Testis (tissue), 3 donors: ENCODE data around the gene DENND5B. TPM values are rescaled to one million over a fixed set of nuclear protein-coding genes. Genes with fewer than 3 reads are reported as not detected.

Experiments used
- DNase-seq: peaks from one replicate; pipeline ENCODE4 v3.0.0-alpha.2; 2019
- H3K27ac ChIP-seq, 2 donors: fragments of 200-600 bp; sonication (generic); one replicate each; pipeline ENCODE4 v1.5.1; 2019
- H3K27me3 ChIP-seq: fragments of 200-600 bp; sonication (generic); one replicate; pipeline ENCODE4 v1.5.1; 2019
- H3K36me3 ChIP-seq: fragments of 200-600 bp; sonication (generic); one replicate; pipeline ENCODE4 v1.5.1; 2017; ENCODE audit warnings: low read depth; ENCODE audit errors: missing control alignments
- H3K4me1 ChIP-seq: fragments of 200-600 bp; sonication (generic); one replicate; pipeline ENCODE4 v1.5.1; 2019
- H3K4me3 ChIP-seq, 2 donors: fragments of 200-600 bp; sonication (generic); one replicate each; pipeline ENCODE4 v1.5.1; 2017 to 2019
- H3K9me3 ChIP-seq: fragments of 200-600 bp; sonication (generic); one replicate; pipeline ENCODE4 v1.5.1; 2017
- CTCF ChIP-seq, 3 experiments: fragments of 450-650 bp in 2 of 3; fragments of 200-600 bp in 1 of 3; sonication (generic) in 1 of 3; IDR thresholded peaks; one replicate each; pipeline ENCODE4 v1.5.1; 2016 to 2019; ENCODE audit warnings: antibody characterized with exemption in 3 of 3, mild to moderate bottlenecking in 2 of 3, moderate library complexity in 1 of 3
- POLR2A ChIP-seq: fragments of 450-650 bp; IDR thresholded peaks from one replicate; pipeline ENCODE4 v1.6.1; 2017; ENCODE audit warnings: antibody characterized with exemption, mild to moderate bottlenecking, moderate library complexity
- WGBS, 2 donors: methylation state at CpG; one replicate each; pipeline ENCODE4 v1.1.5; 2018; 5-methylcytosine and 5-hydroxymethylcytosine counted together
- intact Hi-C: fragments of 100-400 bp; cut with DNase I; formaldehyde crosslinking; loops from one replicate; pipeline ENCODE4 v1.15.1; 2023; ENCODE audit warnings: low total_unique reads
- polyA plus RNA-seq: library from polyadenylated mRNA; stranded (reverse); fragments of 350-450 nt; fragmentation: Illumina TruSeq; extraction: RNeasy Lipid Tissue Mini Kit (QIAGEN cat#74804); gene quantifications from one replicate; pipeline ENCODE4 v1.2.3, GENCODE V29; 2014; ENCODE audit warnings: low read depth, low replicate concordance; ENCODE audit not compliant: insufficient read depth
- total RNA-seq, 2 donors: library from RNA; depleted of rRNA; stranded (reverse); fragments of >200 nt; gene quantifications; one replicate each; pipeline ENCODE4 v1.2.3, GENCODE V29; 2016

DENND5B gene
- total and polyA plus RNA-seq, 3 donors from 2014 or later, result 34.7 to 62.3 (median 60.4) TPM

- no peak overlapping the region for H3K27ac ChIP-seq
These were observed 14.6 kb upstream of the DENND5B start for GRCh38 chr12:31605531-31605930.

GRCh38 chr12:31603546-31604009, 12.6 kb upstream of the DENND5B start:
- intact Hi-C loops, result no loop called here
- no peak for TF ChIP-seq POLR2A
- TF ChIP-seq CTCF (IDR thresholded peaks at IDR 0.05), result no peak
- Histone ChIP-seq H3K36me3 (no peaks in the 10 kb centered on the region), H3K27me3 (no peaks in the 10 kb centered on the region), H3K27ac (no peak overlapping the region), H3K4me3 (no peak overlapping the region), H3K4me1 (no peaks in the 10 kb centered on the region), H3K9me3 (no peaks in the 10 kb centered on the region)
- WGBS, 2 donors, result 65 to 68% methylated on average over 3 of the region's 3 CpGs
- no peak for DNase-seq

More at GRCh38 chr12:31605531-31605930, 14.6 kb upstream of the DENND5B start:
- H3K27me3 ChIP-seq, result no peaks in the 10 kb centered on the region
- intact Hi-C loops, result no loop called here
- no peaks in the 10 kb centered on the region for H3K36me3 ChIP-seq
- WGBS, 2 donors, result 47 to 57% methylated on average over 2 of the region's 2 CpGs
- TF ChIP-seq POLR2A (no peak), CTCF (IDR thresholded peaks at IDR 0.05) (no peak)
- H3K4me1 ChIP-seq, result no peaks in the 10 kb centered on the region
- H3K9me3 ChIP-seq, result no peaks in the 10 kb centered on the region
- DNase-seq, result no peak
- no peak overlapping the region for H3K4me3 ChIP-seq

- Histone ChIP-seq H3K9me3 (no peaks in the 10 kb centered on the region), H3K27ac (no peak overlapping the region), H3K36me3 (no peaks in the 10 kb centered on the region), H3K4me3 (no peak overlapping the region), H3K4me1 (no peaks in the 10 kb centered on the region), H3K27me3 (no peaks in the 10 kb centered on the region)
- intact Hi-C loops, result no loop called here
- DNase-seq, result no peak
- 62 to 65% methylated on average over 4 of the region's 4 CpGs for WGBS, 2 donors
- TF ChIP-seq CTCF (IDR thresholded peaks at IDR 0.05) (no peak), POLR2A (no peak)
These were observed 9.8 kb upstream of the DENND5B start for GRCh38 chr12:31600750-31601149.

- Histone ChIP-seq H3K27ac (no peak overlapping the region), H3K9me3 (no peaks in the 10 kb centered on the region), H3K27me3 (no peaks in the 10 kb centered on the region), H3K36me3 (no peaks in the 10 kb centered on the region), H3K4me1 (no peaks in the 10 kb centered on the region), H3K4me3 (no peak overlapping the region)
- TF ChIP-seq CTCF (IDR thresholded peaks at IDR 0.05) (no peak), POLR2A (no peak)
- intact Hi-C loops, result no loop called here
- WGBS, 2 donors, result 66 to 70% methylated on average over 5 of the region's 5 CpGs
- no peak for DNase-seq
These were observed 9.3 kb upstream of the DENND5B start for GRCh38 chr12:31600252-31600651.

- 91 to 98% methylated on average over 4 of the region's 4 CpGs for WGBS, 2 donors
- no peaks in the 10 kb centered on the region for H3K27me3 ChIP-seq
- TF ChIP-seq POLR2A, result no peak
- no peak for TF ChIP-seq CTCF (IDR thresholded peaks at IDR 0.05)
These were observed 8.1 kb upstream of the DENND5B start for GRCh38 chr12:31599053-31599452.

More at GRCh38 chr12:31599053-31599452, 8.1 kb upstream of the DENND5B start:
- Histone ChIP-seq H3K36me3 (no peaks in the 10 kb centered on the region), H3K9me3 (no peaks in the 10 kb centered on the region), H3K4me1 (no peaks in the 10 kb centered on the region), H3K27ac (no peak overlapping the region), H3K4me3 (no peak overlapping the region)
- no peak for DNase-seq
- intact Hi-C loops, result no loop called here
